Astrocyte of the cerebellum (primary cell): ENCODE data around the gene KBTBD6.
"Not testable (repeated sequence)": the region's sequence is repeated elsewhere in the genome, so short reads cannot be mapped to it uniquely, and the experiment has no call there.

ENCODE experiments used
- DNase-seq: peaks from one replicate; pipeline ENCODE4 v3.0.0-alpha.2; 2011; ENCODE audit warnings: low read depth
- H3K4me3 ChIP-seq: 2 replicates; pipeline ENCODE4 v1.5.1; 2011; ENCODE audit warnings: mild to moderate bottlenecking, low read depth, low read length, moderate library complexity
- in situ Hi-C: cut with HindIII; loops from 2 replicates; pipeline ENCODE4 v1.10.0; 2017; ENCODE audit warnings: low sequenced_read_pairs
- TF ChIP-seq, protein P1 (sequence below): IDR thresholded peaks from 2 replicates; pipeline ENCODE4 v1.5.1; 2012; ENCODE audit warnings: low read length, low read depth, moderate library complexity, mild to moderate bottlenecking; ENCODE audit errors: missing control alignments

KBTBD6 gene

DNA sequence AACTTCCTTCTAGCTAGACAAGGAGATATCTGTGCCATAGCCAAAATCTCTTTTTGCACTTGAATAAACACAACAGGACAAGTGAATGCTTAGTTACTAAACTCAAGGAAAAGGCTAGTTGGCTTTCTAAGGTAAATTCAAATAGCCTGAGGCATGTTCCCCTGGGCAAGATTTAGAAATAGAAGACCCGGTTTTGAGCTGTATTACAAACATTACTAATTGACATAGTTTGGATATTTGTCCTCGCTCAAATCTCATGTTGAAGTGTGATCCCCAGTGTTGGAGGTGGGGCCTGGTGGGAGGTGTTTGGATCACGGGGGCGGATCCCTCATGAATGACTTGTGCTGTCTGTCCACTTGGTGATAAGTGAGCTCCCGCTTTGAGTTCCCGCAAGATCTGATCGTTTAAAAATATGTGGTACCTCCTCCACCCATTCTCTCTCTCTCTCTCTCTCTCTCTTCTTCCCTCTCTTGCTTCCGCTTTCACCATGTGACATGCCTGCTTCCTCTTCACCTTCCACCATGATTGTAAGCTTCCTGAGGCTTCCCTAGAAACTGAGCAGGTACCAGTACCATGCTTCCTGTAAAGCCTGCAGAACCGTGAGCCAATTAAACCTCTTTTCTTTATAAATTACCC is 3.9 kb upstream of the KBTBD6 start:
- H3K4me3 ChIP-seq: no peak overlapping the region
- in situ Hi-C loops: no loop called here
- no peak for DNase-seq
- TF ChIP-seq, protein P1, sequence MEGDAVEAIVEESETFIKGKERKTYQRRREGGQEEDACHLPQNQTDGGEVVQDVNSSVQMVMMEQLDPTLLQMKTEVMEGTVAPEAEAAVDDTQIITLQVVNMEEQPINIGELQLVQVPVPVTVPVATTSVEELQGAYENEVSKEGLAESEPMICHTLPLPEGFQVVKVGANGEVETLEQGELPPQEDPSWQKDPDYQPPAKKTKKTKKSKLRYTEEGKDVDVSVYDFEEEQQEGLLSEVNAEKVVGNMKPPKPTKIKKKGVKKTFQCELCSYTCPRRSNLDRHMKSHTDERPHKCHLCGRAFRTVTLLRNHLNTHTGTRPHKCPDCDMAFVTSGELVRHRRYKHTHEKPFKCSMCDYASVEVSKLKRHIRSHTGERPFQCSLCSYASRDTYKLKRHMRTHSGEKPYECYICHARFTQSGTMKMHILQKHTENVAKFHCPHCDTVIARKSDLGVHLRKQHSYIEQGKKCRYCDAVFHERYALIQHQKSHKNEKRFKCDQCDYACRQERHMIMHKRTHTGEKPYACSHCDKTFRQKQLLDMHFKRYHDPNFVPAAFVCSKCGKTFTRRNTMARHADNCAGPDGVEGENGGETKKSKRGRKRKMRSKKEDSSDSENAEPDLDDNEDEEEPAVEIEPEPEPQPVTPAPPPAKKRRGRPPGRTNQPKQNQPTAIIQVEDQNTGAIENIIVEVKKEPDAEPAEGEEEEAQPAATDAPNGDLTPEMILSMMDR: no peak

DNA sequence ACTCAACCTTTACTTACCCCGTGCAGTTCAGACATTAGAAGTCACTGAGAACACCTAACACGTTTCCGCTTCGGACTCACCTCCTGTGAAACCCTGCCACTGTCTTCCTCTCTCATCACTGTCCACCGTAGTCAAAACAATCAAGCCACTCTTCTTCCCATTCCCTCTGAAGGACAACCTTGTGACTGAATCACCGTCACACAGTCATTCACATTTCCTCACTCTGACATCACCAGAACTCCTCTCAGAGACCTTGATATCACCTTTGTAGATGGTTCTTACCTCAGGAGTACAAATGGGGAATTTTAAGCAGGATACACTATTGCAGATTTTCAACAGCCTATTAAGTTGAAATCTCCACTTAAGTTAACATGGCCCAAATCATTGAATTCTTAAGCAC is 1.3 kb upstream of the KBTBD6 start:
- TF ChIP-seq, protein P1: no peak
- H3K4me3 ChIP-seq: no peak overlapping the region
- in situ Hi-C loops: no loop called here
- no peak for DNase-seq

DNA sequence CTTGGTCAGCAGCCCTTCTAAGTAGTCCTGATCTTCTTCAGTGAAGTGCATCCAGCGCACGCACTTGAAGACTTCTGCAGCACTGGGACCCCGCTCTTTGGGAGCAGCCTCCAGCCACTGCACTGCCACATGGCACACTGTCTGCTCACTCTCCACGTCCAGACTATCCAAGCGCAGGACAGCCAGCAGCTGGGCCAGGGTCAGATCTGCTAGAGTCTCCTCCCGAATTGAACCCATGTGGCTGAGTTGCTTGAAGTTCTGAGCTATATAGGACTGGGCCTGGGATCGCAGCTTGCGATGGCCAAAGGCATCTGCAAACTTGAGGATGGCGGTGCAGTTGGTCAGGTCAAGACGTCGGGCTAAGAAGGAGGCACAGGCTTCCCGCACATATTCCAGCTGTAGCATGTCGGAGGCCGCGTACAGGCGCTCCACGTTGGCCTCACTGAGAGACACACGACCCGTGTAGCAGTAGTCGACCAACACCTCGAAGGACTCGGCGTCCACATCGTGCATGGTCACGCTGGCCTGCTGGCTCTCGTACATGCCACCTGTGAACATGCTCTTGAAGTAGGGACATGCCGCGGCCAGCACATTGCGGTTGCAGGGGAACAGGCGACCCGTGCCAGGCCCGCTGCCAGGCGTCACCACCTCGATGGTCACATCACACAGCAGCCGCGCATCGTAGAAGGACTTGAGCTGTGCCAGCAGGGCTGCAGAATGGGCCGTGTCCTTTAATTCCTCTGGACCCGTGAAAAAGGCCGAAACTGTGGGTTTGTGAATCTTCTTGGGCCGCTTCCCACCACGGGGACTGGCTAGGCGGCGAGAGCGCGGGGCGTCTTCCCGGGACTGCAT is 716 bp downstream of the KBTBD6 start:
- DNase-seq, in situ Hi-C loops: not testable (repeated sequence)
- H3K4me3 ChIP-seq: peak overlapping the region; percentile 61

DNA sequence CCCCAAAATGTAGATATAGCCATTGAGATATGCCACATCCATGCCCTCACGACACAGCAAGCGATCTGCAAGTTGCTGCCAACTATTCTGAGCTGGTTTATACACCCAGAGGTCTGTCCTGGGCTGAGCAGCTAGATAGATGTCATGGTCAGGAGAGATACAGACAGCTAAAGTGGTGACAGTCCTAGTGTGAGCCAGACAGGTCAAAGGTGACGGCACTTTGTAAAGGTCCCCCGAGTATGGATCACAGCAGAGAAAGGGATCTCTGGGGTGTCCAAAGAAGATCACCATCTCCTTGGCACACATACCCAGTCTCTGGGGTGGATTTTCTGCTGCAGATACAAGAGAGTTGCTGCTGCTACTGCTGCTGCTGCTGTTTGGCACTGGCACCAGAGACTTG is 1.4 kb downstream of the KBTBD6 start:
- in situ Hi-C loops, H3K4me3 ChIP-seq, DNase-seq: not testable (repeated sequence)

DNA sequence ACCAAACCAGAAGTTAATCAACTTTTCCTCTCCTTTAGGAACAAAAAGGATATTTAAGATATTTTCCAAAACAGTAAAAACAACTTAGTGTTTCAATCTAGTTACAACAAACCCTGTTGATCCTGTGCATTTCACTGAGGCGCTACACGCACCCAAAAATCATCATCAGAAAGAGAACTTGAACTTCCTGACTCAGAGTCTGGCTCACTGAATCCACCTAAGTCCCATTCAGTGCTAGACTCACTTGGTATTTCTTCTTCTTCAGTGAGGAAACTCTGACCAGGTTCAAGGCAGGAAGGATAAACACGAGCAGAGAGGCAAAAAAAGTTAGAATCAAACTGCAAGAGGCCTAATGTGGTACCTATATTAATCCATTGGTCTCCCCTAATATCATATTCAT is 2.2 kb downstream of the KBTBD6 start:
- TF ChIP-seq, protein P1: no peak
- H3K4me3 ChIP-seq: no peak overlapping the region
- DNase-seq: no peak
- in situ Hi-C loops: no loop called here

DNA sequence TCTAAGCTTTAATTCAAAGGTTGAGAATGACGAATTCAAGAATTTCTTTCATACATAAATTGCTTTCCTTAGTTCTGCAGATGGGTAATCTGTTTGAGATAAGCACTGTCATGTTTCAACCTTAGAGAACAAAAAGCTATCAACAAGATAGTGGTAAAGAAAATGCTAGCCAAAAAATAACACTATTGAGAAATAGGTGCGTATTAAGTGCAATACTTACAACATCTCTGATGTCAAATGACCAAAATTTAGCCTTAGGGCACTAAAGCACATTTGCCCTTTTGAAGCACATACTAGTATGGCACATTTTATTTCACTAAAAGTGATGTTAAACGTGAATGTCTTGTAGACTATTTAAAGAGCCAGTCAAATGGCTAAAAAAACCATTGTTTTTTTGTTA is 4.9 kb downstream of the KBTBD6 start:
- no peak overlapping the region for H3K4me3 ChIP-seq
- TF ChIP-seq, protein P1: no peak
- in situ Hi-C loops: no loop called here
- no peak for DNase-seq

DNA sequence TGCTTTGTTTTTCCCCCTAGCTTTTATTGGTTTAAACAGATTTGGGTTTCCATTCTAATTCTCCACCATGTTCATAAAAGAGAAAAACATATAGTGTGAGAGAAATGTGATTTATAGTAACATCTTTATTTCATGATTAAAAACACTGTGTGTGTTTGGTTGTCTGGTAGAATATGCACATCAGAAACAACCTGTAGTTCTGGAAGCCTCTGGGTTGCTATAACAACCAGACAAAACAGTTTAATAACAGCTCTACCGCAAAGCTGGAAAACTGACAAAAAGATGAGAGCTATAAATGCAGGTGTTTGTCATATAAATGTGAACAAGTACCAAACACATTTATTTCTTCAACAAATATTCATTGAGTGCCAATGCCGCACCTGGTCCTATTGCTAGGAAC is 9.8 kb downstream of the KBTBD6 start:
- H3K4me3 ChIP-seq: no peak overlapping the region
- TF ChIP-seq, protein P1: no peak
- in situ Hi-C loops: no loop called here
- DNase-seq: no peak
